CD14-positive monocyte (primary cell): ENCODE data around the gene MSS51. TPM values are rescaled to one million over a fixed set of nuclear protein-coding genes. Genes with fewer than 3 reads are reported as not detected.

Experiments
- DNase-seq, 3 donors: peaks; one replicate each; pipeline ENCODE4 v3.0.0-alpha.2; 2011 to 2022
- H2AFZ ChIP-seq: 2 replicates; pipeline ENCODE4 v1.6.0; 2012; ENCODE audit warnings: mild to moderate bottlenecking, low read depth, low read length, inconsistent platforms; ENCODE audit not compliant: insufficient read depth, poor library complexity, severe bottlenecking
- H3K27ac ChIP-seq, 2 donors: 1 replicate in 1 of 2; 2 replicates in 1 of 2; pipeline ENCODE4 v1.5.1; 2012 to 2013; ENCODE audit warnings: low read length in 2 of 2, control low read depth in 1 of 2, inconsistent platforms in 1 of 2, low read depth in 1 of 2, mild to moderate bottlenecking in 1 of 2
- H3K27me3 ChIP-seq, 2 donors: one replicate each; pipeline versions ENCODE4 v1.6.0 to v1.6.1; 2011 to 2013; ENCODE audit warnings: low read length in 2 of 2; ENCODE audit not compliant: control insufficient read depth in 2 of 2, insufficient read depth in 2 of 2
- H3K36me3 ChIP-seq, 2 donors: replicated peaks in 1 of 2; 1 replicate in 1 of 2; 2 replicates in 1 of 2; pipeline versions ENCODE4 v1.5.1 to v1.6.1; 2012 to 2013; ENCODE audit warnings: low read length in 2 of 2, control low read depth in 1 of 2, inconsistent platforms in 1 of 2, mild to moderate bottlenecking in 1 of 2; ENCODE audit not compliant: insufficient read depth in 2 of 2, control insufficient read depth in 1 of 2
- H3K4me1 ChIP-seq, 2 donors: 1 replicate in 1 of 2; 2 replicates in 1 of 2; pipeline versions ENCODE4 v1.5.1 to v1.6.1; 2012 to 2013; ENCODE audit warnings: low read length in 2 of 2, control low read depth in 1 of 2, inconsistent platforms in 1 of 2, mild to moderate bottlenecking in 1 of 2, moderate library complexity in 1 of 2; ENCODE audit not compliant: insufficient read depth in 2 of 2, control insufficient read depth in 1 of 2
- H3K4me2 ChIP-seq: replicated peaks from 2 replicates; pipeline ENCODE3; 2012; ENCODE audit warnings: low read length, moderate library complexity, mild to moderate bottlenecking; ENCODE audit not compliant: poor library complexity, severe bottlenecking; ENCODE audit errors: extremely low read depth
- H3K4me3 ChIP-seq, 3 experiments: fragments of 200-600 bp in 1 of 3; sonication (generic) in 1 of 3; replicated peaks in 1 of 3; 1 replicate in 2 of 3; 2 replicates in 1 of 3; pipeline ENCODE4 v1.5.1; 2011 to 2013; ENCODE audit warnings: low read length in 3 of 3, mild to moderate bottlenecking in 3 of 3, control low read depth in 2 of 3, low read depth in 2 of 3, inconsistent platforms in 1 of 3, moderate library complexity in 1 of 3
- H3K79me2 ChIP-seq: 2 replicates; pipeline ENCODE4 v1.6.0; 2012; ENCODE audit warnings: mild to moderate bottlenecking, control low read depth, inconsistent platforms, low read length, moderate library complexity; ENCODE audit not compliant: insufficient read depth
- H3K9ac ChIP-seq: 2 replicates; pipeline ENCODE4 v1.6.0; 2017; ENCODE audit warnings: low read length, mild to moderate bottlenecking; ENCODE audit not compliant: insufficient read depth, poor library complexity, severe bottlenecking
- H3K9me3 ChIP-seq, 2 donors: replicated peaks in 1 of 2; 1 replicate in 1 of 2; 2 replicates in 1 of 2; pipeline versions ENCODE4 v1.5.1 to v1.6.1; 2012 to 2013; ENCODE audit warnings: low read length in 2 of 2, control low read depth in 1 of 2; ENCODE audit not compliant: control insufficient read depth in 1 of 2, insufficient read depth in 1 of 2
- H4K20me1 ChIP-seq: 2 replicates; pipeline ENCODE4 v1.6.0; 2012; ENCODE audit warnings: mild to moderate bottlenecking, low read length, control low read depth, moderate library complexity; ENCODE audit not compliant: insufficient read depth
- H3K27ac Mint-ChIP-seq, 7 donors: one replicate each; pipeline ENCODE4 v1.8.0; 2020; ENCODE audit warnings: mild to moderate bottlenecking in 7 of 7, mixed read lengths in 7 of 7, moderate library complexity in 6 of 7, inconsistent platforms in 2 of 7
- H3K27me3 Mint-ChIP-seq, 3 donors: one replicate each; pipeline ENCODE4 v1.8.0; 2021 to 2022; ENCODE audit warnings: low read depth in 3 of 3, mild to moderate bottlenecking in 3 of 3, mixed read lengths in 3 of 3, moderate library complexity in 3 of 3, inconsistent platforms in 1 of 3
- H3K36me3 Mint-ChIP-seq, 2 donors: one replicate each; pipeline ENCODE4 v1.8.0; 2020; ENCODE audit warnings: mixed read lengths in 2 of 2, inconsistent platforms in 1 of 2, mild to moderate bottlenecking in 1 of 2
- H3K4me1 Mint-ChIP-seq: one replicate; pipeline ENCODE4 v1.8.0; 2020; ENCODE audit warnings: mild to moderate bottlenecking, mixed read lengths
- H3K4me3 Mint-ChIP-seq, 2 donors: one replicate each; pipeline ENCODE4 v1.8.0; 2020; ENCODE audit warnings: mild to moderate bottlenecking in 2 of 2, mixed read lengths in 2 of 2, moderate library complexity in 1 of 2
- H3K9me3 Mint-ChIP-seq, 7 donors: one replicate each; pipeline ENCODE4 v1.8.0; 2020 to 2022; ENCODE audit warnings: mixed read lengths in 7 of 7, mild to moderate bottlenecking in 6 of 7, moderate library complexity in 6 of 7, inconsistent platforms in 2 of 7
- CTCF ChIP-seq: fragments of 200-600 bp; IDR thresholded peaks from one replicate; pipeline ENCODE4 v1.8.0; 2022; ENCODE audit warnings: antibody characterized with exemption, mild to moderate bottlenecking
- WGBS: methylation state at CpG from one replicate; pipeline ENCODE4 v1.1.5; 2013; ENCODE audit warnings: missing lambda C conversion rate; ENCODE audit not compliant: insufficient coverage; 5-methylcytosine and 5-hydroxymethylcytosine counted together
- intact Hi-C, 2 donors: fragments of 100-400 bp; cut with micrococcal nuclease; formaldehyde crosslinking; loops; one replicate each; pipeline versions ENCODE4 v1.15.0 to v1.15.1; 2023
- polyA plus RNA-seq, 3 donors: library from polyadenylated mRNA; depleted of rRNA in 1 of 3; unstranded in 2 of 3; stranded (reverse) in 1 of 3; fragments of 300-500 nt in 2 of 3; fragments of >200 nt in 1 of 3; fragmentation: Illumina TruSeq in 2 of 3; gene quantifications; 1 replicate in 2 of 3; 2 replicates in 1 of 3; pipeline ENCODE4 v1.2.3, GENCODE V29; 2012 to 2021

MSS51 gene
- polyA plus RNA-seq, 3 donors: 4.9 TPM; not detected in 2

GRCh38 chr10:73416571-73416970, 16.8 kb downstream of the MSS51 start:
- Mint-ChIP-seq H3K36me3 (peaks cover 2 to 5% of the 10 kb centered on the region in 2 donors), H3K4me3 (no peak overlapping the region), H3K27ac (no peak overlapping the region), H3K9me3 (peaks cover 0 to 5% (median 0%) of the 10 kb centered on the region in 7 donors), H3K27me3 (peaks cover 5 to 16% (median 8%) of the 10 kb centered on the region in 3 donors), H3K4me1 (peaks cover 23% of the 10 kb centered on the region)
- Histone ChIP-seq H3K27me3 (peaks cover 4 to 10% of the 10 kb centered on the region in 2 donors), H3K4me1 (peaks cover 18 to 24% of the 10 kb centered on the region in 2 donors), H2AFZ (no peak overlapping the region), H3K27ac (no peak overlapping the region), H3K9me3 (no peaks in the 10 kb centered on the region), H3K79me2 (peaks cover 20% of the 10 kb centered on the region), H3K9ac (no peak overlapping the region), H3K4me2 (no peak overlapping the region), H3K36me3 (no peaks in the 10 kb centered on the region), H3K4me3 (no peak overlapping the region), H4K20me1 (peaks cover 12% of the 10 kb centered on the region)
- no peak for DNase-seq
- WGBS: 100% methylated on average over 1 of the region's 3 CpGs
- TF ChIP-seq CTCF: no peak
- intact Hi-C loops: loop anchor here in 1 of 2 donors (10.0 kb wide), 1 partner anchor 172 kb away; the partner anchor contains the start of gene DNAJC9

GRCh38 chr10:73414230-73414945, 19.0 kb downstream of the MSS51 start:
- H4K20me1 ChIP-seq: peaks cover 29% of the 10 kb centered on the region
- Mint-ChIP-seq H3K4me1 (peaks cover 38% of the 10 kb centered on the region), H3K4me3 (peak overlapping the region; percentile 84 to 89), H3K36me3 (peaks cover 5 to 14% of the 10 kb centered on the region in 2 donors), H3K27me3 (peaks cover 5 to 16% (median 8%) of the 10 kb centered on the region in 3 donors), H3K27ac (peak overlapping the region in 3 of 7 donors; percentile 40 to 66 (median 46)), H3K9me3 (peaks cover 0 to 5% (median 0%) of the 10 kb centered on the region in 7 donors)
- peak; percentile 24 for TF ChIP-seq CTCF
- peak overlapping the region in 1 of 2 donors; percentile 96 for H3K27ac ChIP-seq
- peaks cover 18 to 24% of the 10 kb centered on the region in 2 donors for H3K4me1 ChIP-seq
- H3K4me2 ChIP-seq: peak overlapping the region; percentile 97
- no peak for DNase-seq
- H3K36me3 ChIP-seq: no peaks in the 10 kb centered on the region
- no peaks in the 10 kb centered on the region for H3K9me3 ChIP-seq
- intact Hi-C loops: loop anchor here (5.0 to 10.0 kb wide), 2 partner anchors 167 to 170 kb away; partner anchors contain the start of gene DNAJC9 (in 2 of the 2)
- H3K9ac ChIP-seq: peak overlapping the region; percentile 97
- 0% methylated on average over 6 of the region's 17 CpGs for WGBS
- peak overlapping the region; percentile 94 for H2AFZ ChIP-seq
- H3K79me2 ChIP-seq: peaks cover 42% of the 10 kb centered on the region
- peaks cover 4 to 10% of the 10 kb centered on the region in 2 donors for H3K27me3 ChIP-seq
- peak overlapping the region; percentile 80 to 88 (median 81) for H3K4me3 ChIP-seq
